HG03139 (cell line): Measurements from ENCODE around the gene CDH15.
"Not testable (repeated sequence)": the region's sequence is repeated elsewhere in the genome, so short reads cannot be mapped to it uniquely, and the experiment has no call there.

Experiments
- ATAC-seq: cut with Tn5 transposase; IDR thresholded peaks from one replicate; pipeline ENCODE4 v1.9.1; 2021; ENCODE audit not compliant: unreplicated experiment

CDH15 gene

GRCh38 chr16:89224665-89225064 is 53.1 kb downstream of the CDH15 start:
- no peak for ATAC-seq

- ATAC-seq: no peak
These were observed 58.7 kb downstream of the CDH15 start for GRCh38 chr16:89230255-89230654.

- no peak for ATAC-seq
These were observed 60.6 kb downstream of the CDH15 start for GRCh38 chr16:89232107-89232506.

GRCh38 chr16:89233678-89234490 is 62.3 kb downstream of the CDH15 start:
- ATAC-seq: no peak

- no peak for ATAC-seq
These were observed 66.2 kb downstream of the CDH15 start for GRCh38 chr16:89237733-89238132.

GRCh38 chr16:89241187-89242007 is 69.8 kb downstream of the CDH15 start:
- peak; percentile 43 for ATAC-seq

- ATAC-seq: no peak
These were observed 71.2 kb downstream of the CDH15 start for GRCh38 chr16:89242795-89243200.

- ATAC-seq: no peak
These were observed 72.1 kb downstream of the CDH15 start for GRCh38 chr16:89243664-89244063.

GRCh38 chr16:89244264-89244663 is 72.7 kb downstream of the CDH15 start:
- not testable (repeated sequence) for ATAC-seq

- ATAC-seq: no peak
These were observed 73.2 kb downstream of the CDH15 start for GRCh38 chr16:89244754-89245153.
